Prostate gland (tissue), 2 donors: ENCODE results near the gene TBX3. TPM values are rescaled to one million over a fixed set of nuclear protein-coding genes. Genes with fewer than 3 reads are reported as not detected.

Experiments used
- DNase-seq: peaks from one replicate; pipeline ENCODE4 v3.0.0-alpha.2; 2019; ENCODE audit warnings: low spot score
- H3K27ac ChIP-seq, 2 donors: fragments of 200-600 bp; sonication (generic); 2 replicates each; pipeline ENCODE4 v1.5.1; 2017 to 2019
- H3K27me3 ChIP-seq: fragments of 200-600 bp; sonication (generic); replicated peaks from 2 replicates; pipeline ENCODE4 v1.5.1; 2019; ENCODE audit not compliant: insufficient read depth
- H3K36me3 ChIP-seq, 2 donors: fragments of 200-600 bp; sonication (generic); 1 replicate in 1 of 2; 2 replicates in 1 of 2; pipeline versions ENCODE4 v1.5.1 to v1.8.1; 2017 to 2019
- H3K4me1 ChIP-seq: fragments of 200-600 bp; sonication (generic); replicated peaks from 2 replicates; pipeline ENCODE4 v1.5.1; 2019
- H3K4me3 ChIP-seq, 2 donors: fragments of 200-600 bp; sonication (generic); 2 replicates each; pipeline ENCODE4 v1.5.1; 2017 to 2019
- H3K9me3 ChIP-seq: fragments of 200-600 bp; sonication (generic); 2 replicates; pipeline ENCODE4 v1.5.1; 2017
- POLR2A ChIP-seq: fragments of 450-650 bp; IDR thresholded peaks from one replicate; pipeline ENCODE4 v1.6.1; 2016; ENCODE audit warnings: antibody characterized with exemption, mild to moderate bottlenecking
- POLR2AphosphoS5 ChIP-seq: sonication (generic); formaldehyde crosslinking; IDR thresholded peaks from one replicate; pipeline ENCODE4 v1.6.1; 2017; ENCODE audit warnings: antibody characterized with exemption
- WGBS: methylation state at CpG from one replicate; pipeline ENCODE4 v1.1.5; 2018; 5-methylcytosine and 5-hydroxymethylcytosine counted together
- intact Hi-C: fragments of 100-400 bp; cut with DNase I; formaldehyde crosslinking; loops from one replicate; pipeline ENCODE4 v1.14.2; 2022
- total RNA-seq, 2 donors: library from RNA; depleted of rRNA; stranded (reverse); fragments of >200 nt; gene quantifications; one replicate each; pipeline ENCODE4 v1.1.0, GENCODE V29; 2016
- TF ChIP-seq, protein P1 (sequence below), 4 experiments: fragments of 200-600 bp in 2 of 4; fragments of 450-650 bp in 2 of 4; sonication (generic) in 2 of 4; IDR thresholded peaks; 1 replicate in 3 of 4; 2 replicates in 1 of 4; pipeline ENCODE4 v1.5.1; 2016 to 2019; ENCODE audit warnings: antibody characterized with exemption in 4 of 4, mild to moderate bottlenecking in 2 of 4, moderate library complexity in 2 of 4

The TBX3 gene
- total RNA-seq, 2 donors from 2014 or later: 155 to 259 TPM

DNA sequence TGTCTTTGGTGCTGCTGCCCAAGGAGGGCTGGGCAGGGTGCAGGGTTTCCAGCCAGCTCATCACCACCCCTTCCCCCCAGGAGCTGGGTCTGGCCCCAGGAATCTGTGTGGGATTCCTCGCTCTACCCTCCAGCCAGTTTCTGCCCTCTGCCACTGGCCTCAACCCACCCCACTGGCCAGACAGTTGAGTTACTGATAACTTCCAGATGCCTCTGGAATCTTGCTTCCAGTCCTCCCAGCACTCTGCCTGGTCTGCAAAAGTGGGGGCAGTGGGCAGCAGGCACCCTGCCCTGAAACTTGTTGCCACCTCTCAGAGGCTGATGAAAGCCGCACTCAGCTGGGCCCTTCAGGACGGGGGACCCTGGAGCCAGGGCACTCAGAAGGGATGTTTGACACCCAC, 20.1 kb upstream of the TBX3 start:
- H3K27ac ChIP-seq: no peak overlapping the region
- TF ChIP-seq POLR2AphosphoS5: no peak
- TF ChIP-seq POLR2A: no peak
- TF ChIP-seq, protein P1, sequence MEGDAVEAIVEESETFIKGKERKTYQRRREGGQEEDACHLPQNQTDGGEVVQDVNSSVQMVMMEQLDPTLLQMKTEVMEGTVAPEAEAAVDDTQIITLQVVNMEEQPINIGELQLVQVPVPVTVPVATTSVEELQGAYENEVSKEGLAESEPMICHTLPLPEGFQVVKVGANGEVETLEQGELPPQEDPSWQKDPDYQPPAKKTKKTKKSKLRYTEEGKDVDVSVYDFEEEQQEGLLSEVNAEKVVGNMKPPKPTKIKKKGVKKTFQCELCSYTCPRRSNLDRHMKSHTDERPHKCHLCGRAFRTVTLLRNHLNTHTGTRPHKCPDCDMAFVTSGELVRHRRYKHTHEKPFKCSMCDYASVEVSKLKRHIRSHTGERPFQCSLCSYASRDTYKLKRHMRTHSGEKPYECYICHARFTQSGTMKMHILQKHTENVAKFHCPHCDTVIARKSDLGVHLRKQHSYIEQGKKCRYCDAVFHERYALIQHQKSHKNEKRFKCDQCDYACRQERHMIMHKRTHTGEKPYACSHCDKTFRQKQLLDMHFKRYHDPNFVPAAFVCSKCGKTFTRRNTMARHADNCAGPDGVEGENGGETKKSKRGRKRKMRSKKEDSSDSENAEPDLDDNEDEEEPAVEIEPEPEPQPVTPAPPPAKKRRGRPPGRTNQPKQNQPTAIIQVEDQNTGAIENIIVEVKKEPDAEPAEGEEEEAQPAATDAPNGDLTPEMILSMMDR (IDR thresholded peaks at IDR 0.05): no peak
- no peak overlapping the region for H3K4me3 ChIP-seq
- 74% methylated on average over 3 of the region's 3 CpGs for WGBS
- no peak for DNase-seq
- intact Hi-C loops: no loop called here
- no peaks in the 10 kb centered on the region for H3K27me3 ChIP-seq
- H3K9me3 ChIP-seq: no peaks in the 10 kb centered on the region
- H3K36me3 ChIP-seq: no peaks in the 10 kb centered on the region
- no peaks in the 10 kb centered on the region for H3K4me1 ChIP-seq

DNA sequence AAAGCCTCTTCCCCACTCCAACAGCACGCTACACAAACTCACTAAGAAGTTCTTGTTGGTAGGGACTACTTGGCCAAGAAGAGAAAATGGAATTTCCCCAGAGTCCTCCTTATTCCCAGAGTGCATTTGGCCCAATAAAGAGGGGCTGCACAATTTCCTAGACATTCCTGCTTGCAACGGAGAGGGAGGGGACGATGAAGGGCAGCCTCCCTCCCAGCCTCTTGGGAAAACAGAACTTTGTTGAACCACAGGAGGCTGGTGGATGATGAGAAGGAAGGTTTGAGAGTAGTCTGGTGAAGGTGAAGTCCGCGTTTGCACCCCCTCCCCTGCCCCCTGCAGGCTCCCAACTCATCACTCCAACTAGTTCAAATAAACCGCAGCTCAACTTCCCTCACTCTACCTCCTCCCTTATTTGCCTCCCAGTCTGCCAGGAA, 19.1 kb upstream of the TBX3 start:
- intact Hi-C loops: no loop called here
- TF ChIP-seq POLR2A: no peak
- TF ChIP-seq, protein P1 (IDR thresholded peaks at IDR 0.05): no peak
- no peak for TF ChIP-seq POLR2AphosphoS5
- DNase-seq: no peak
- Histone ChIP-seq H3K9me3 (no peaks in the 10 kb centered on the region), H3K4me1 (no peaks in the 10 kb centered on the region), H3K27me3 (no peaks in the 10 kb centered on the region), H3K36me3 (no peaks in the 10 kb centered on the region), H3K4me3 (no peak overlapping the region), H3K27ac (no peak overlapping the region)
- 8% methylated on average over 6 of the region's 6 CpGs for WGBS

DNA sequence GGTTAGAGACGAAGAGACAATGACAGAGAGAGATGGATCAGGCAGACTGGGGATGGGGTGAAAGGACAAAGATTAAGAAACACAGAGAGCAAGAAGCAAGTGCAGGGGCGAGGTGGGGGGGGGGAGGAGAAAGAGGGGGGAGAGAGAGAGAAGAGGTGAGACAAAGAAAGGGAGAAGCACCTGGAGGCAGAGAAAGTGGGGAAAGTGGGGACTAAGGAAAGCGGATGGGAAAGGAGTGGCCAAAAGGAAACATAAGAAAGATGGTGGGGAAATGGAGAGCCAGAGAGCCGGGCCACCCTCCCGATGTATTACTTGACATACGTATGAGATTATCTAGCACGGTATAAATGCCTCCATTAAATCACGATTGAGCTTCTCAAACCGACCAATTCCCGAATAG, 18.5 kb upstream of the TBX3 start:
- Histone ChIP-seq H3K4me1 (no peaks in the 10 kb centered on the region), H3K27me3 (no peaks in the 10 kb centered on the region), H3K4me3 (no peak overlapping the region), H3K36me3 (no peaks in the 10 kb centered on the region), H3K9me3 (no peaks in the 10 kb centered on the region), H3K27ac (no peak overlapping the region)
- TF ChIP-seq POLR2AphosphoS5 (no peak), POLR2A (no peak)
- TF ChIP-seq, protein P1 (IDR thresholded peaks at IDR 0.05): no peak
- WGBS: 46% methylated on average over 10 of the region's 10 CpGs
- no peak for DNase-seq
- intact Hi-C loops: no loop called here

DNA sequence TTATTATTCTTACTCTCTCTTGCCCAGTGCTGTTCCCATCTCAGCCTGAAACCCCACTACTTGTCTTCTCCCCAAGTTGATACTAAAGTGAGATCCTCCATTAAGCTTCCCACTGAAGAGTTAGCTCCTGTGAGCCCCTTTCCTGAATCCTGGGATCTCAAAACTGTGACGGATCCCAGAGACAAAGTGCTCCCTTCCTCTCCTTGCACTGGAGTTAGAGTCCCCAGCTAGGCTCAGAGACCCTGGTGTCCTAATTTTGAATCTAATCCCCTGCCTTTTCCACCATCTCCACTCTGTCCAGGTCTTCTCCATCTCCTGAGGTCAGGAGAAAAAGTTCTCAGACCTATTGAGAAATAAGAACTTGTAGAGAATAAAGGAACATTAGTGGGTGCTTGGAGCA, 17.6 kb upstream of the TBX3 start:
- intact Hi-C loops: no loop called here
- no peak overlapping the region for H3K27ac ChIP-seq

DNA sequence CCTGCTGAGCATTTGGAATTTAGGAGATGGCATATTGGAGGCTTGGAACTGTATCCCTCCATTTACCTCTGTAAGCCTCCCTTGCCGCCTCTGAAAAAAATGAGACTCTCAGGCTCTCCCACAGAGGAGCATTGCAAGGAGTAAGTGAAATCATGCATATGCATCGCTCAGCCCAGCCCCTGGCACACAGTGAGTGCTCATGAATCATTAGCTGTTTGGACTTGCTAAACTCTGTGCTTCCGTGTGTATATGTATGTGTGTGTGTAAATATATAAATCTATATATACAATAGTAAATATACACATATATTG, 17.1 kb upstream of the TBX3 start:
- no peaks in the 10 kb centered on the region for H3K4me1 ChIP-seq
- intact Hi-C loops: no loop called here
- H3K27me3 ChIP-seq: no peaks in the 10 kb centered on the region
- H3K9me3 ChIP-seq: no peaks in the 10 kb centered on the region
- no peak overlapping the region for H3K27ac ChIP-seq
- 68% methylated on average over 3 of the region's 3 CpGs for WGBS
- H3K4me3 ChIP-seq: no peak overlapping the region
- DNase-seq: no peak
- no peak for TF ChIP-seq POLR2AphosphoS5
- no peaks in the 10 kb centered on the region for H3K36me3 ChIP-seq

More for the DNA sequence above, 17.6 kb upstream of the TBX3 start:
- H3K27me3 ChIP-seq: no peaks in the 10 kb centered on the region
- 77% methylated on average over 1 of the region's 1 CpG for WGBS
- no peak for DNase-seq
- no peaks in the 10 kb centered on the region for H3K4me1 ChIP-seq
- TF ChIP-seq POLR2AphosphoS5: no peak
- TF ChIP-seq, protein P1 (IDR thresholded peaks at IDR 0.05): no peak
- H3K9me3 ChIP-seq: no peaks in the 10 kb centered on the region
- no peak overlapping the region for H3K4me3 ChIP-seq
- no peaks in the 10 kb centered on the region for H3K36me3 ChIP-seq
